VCaP (cell line): ENCODE measurements around the gene SMIM9.
"Not testable (repeated sequence)": the region's sequence is repeated elsewhere in the genome, so short reads cannot be mapped to it uniquely, and the experiment has no call there.

ENCODE experiments used
- H3K27ac ChIP-seq: fragments of 450-650 bp; 2 replicates; pipeline ENCODE4 v1.5.1; 2017
- CTCF ChIP-seq: fragments of 450-650 bp; conservative IDR thresholded peaks from 2 replicates; pipeline ENCODE4 v1.5.1; 2017; ENCODE audit warnings: mild to moderate bottlenecking, moderate library complexity

The SMIM9 gene

DNA sequence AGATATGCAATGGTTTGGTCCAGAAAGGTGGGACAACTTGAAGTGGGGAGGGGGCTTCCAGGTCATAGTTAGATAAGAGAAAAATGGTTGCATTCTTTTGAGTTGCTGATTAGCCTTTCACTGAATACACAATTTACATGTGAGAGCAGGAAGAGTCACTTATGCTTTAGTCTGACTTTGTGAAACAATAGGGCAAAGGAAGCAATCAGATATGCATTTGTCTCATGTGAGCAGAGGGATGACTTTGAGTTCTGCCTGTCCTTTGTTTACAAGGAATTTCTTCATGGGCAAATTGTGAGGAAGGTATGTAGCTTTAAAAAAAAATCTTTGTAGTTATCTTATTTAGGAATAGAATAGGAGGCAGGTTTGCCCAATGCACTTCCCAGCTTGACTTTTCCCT, 12.9 kb downstream of the SMIM9 start:
- no peak for TF ChIP-seq CTCF
- H3K27ac ChIP-seq = no peak overlapping the region

DNA sequence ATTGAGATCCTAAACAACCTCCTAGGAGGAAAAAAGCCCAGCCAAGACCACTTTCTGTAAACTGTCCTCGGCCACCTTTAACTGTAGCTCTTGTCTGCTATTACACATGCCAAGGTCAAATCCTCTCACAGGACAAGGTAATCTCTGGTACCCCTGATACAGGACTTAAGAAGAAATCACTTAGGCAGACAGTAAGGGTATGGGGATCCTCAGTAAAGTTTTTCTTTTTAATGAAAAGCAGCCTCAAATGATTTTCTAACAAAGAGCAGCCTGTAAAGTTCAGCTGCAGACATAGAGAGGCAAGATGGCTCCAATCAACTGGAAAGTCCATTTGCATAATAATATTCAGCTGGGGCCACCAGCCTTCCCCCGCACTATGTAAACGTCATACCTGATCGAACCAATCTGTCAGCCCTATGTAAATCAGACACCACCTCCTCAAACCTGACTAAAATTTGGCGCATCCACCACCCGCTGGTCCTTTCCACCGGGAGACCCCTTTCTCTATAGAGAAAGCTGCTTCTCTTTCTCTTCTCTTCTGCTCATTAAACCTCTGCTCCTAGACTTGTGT, 14.6 kb downstream of the SMIM9 start:
- TF ChIP-seq CTCF = no peak
- H3K27ac ChIP-seq = no peak overlapping the region

GRCh38 chrX:154818916-154819770, 15.3 kb downstream of the SMIM9 start:
- no peak for TF ChIP-seq CTCF
- no peak overlapping the region for H3K27ac ChIP-seq

GRCh38 chrX:154817048-154817618, 17.3 kb downstream of the SMIM9 start:
- not testable (repeated sequence) for H3K27ac ChIP-seq

GRCh38 chrX:154816326-154816898, 18.1 kb downstream of the SMIM9 start:
- H3K27ac ChIP-seq = not testable (repeated sequence)

GRCh38 chrX:154815274-154815818, 19.1 kb downstream of the SMIM9 start:
- no peak for TF ChIP-seq CTCF
- H3K27ac ChIP-seq = peak overlapping the region; percentile 20; the same call in 1 of the 2 replicates

DNA sequence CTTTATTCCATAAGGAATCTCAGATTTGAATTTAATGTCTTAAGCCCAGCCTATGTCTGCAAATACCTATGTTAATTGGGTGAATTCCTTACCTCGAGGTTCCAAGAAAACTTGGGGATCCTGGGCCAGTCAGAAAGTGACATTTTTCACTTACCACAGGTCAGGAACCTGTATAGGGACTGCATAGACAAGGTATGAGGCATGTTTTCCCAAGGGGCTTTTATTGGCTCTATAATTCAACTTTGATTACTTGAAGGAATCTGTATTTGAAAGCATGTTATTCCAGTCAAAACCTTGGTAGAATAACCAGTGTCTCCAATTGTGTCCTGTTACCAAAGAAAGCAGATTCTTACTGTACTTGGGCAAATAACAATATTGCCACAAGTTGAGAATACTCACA, 20.7 kb downstream of the SMIM9 start:
- H3K27ac ChIP-seq = no peak overlapping the region

More for the DNA sequence above, 20.7 kb downstream of the SMIM9 start:
- no peak for TF ChIP-seq CTCF
